ENCODE measurements around the gene TMEM273.

Gene TMEM273

GRCh38 chr10:49174926-49175500, 13.2 kb downstream of the TMEM273 start:
- no peak for DNase-seq

- no peak for DNase-seq
Measured at GRCh38 chr10:49174261-49174925, 13.8 kb downstream of the TMEM273 start.

- DNase-seq: no peak
Measured at GRCh38 chr10:49173853-49174252, 14.3 kb downstream of the TMEM273 start.

GRCh38 chr10:49173201-49173772, 14.9 kb downstream of the TMEM273 start:
- DNase-seq: no peak

GRCh38 chr10:49172777-49173132, 15.4 kb downstream of the TMEM273 start:
- DNase-seq: no peak

- DNase-seq: no peak
Measured at GRCh38 chr10:49172061-49172776, 16.0 kb downstream of the TMEM273 start.

GRCh38 chr10:49171326-49172060, 16.7 kb downstream of the TMEM273 start:
- no peak for DNase-seq

- no peak for DNase-seq
Measured at GRCh38 chr10:49170632-49171325, 17.4 kb downstream of the TMEM273 start.

- DNase-seq: no peak
Measured at GRCh38 chr10:49169776-49170175, 18.4 kb downstream of the TMEM273 start.

- no peak for DNase-seq
Measured at GRCh38 chr10:49168831-49169500, 19.2 kb downstream of the TMEM273 start.

- no peak for DNase-seq
Measured at GRCh38 chr10:49168171-49168540, 20.0 kb downstream of the TMEM273 start.

- DNase-seq: no peak
Measured at GRCh38 chr10:49167425-49168170, 20.6 kb downstream of the TMEM273 start.

GRCh38 chr10:49166484-49167400, 21.4 kb downstream of the TMEM273 start:
- DNase-seq: no peak

- DNase-seq: no peak
Measured at GRCh38 chr10:49165821-49166483, 22.2 kb downstream of the TMEM273 start.

- DNase-seq: no peak
Measured at GRCh38 chr10:49165259-49165658, 22.9 kb downstream of the TMEM273 start.

GRCh38 chr10:49164559-49165188, 23.5 kb downstream of the TMEM273 start:
- DNase-seq: no peak

- DNase-seq: no peak
Measured at GRCh38 chr10:49163741-49164140, 24.4 kb downstream of the TMEM273 start.

- DNase-seq: no peak
Measured at GRCh38 chr10:49162761-49163310, 25.4 kb downstream of the TMEM273 start.

- DNase-seq: no peak
Measured at GRCh38 chr10:49162063-49162462, 26.1 kb downstream of the TMEM273 start.
